Erythroblast (primary cell): Measurements from ENCODE around the gene PUM1.

Source experiments
- DNase-seq, 2 experiments: peaks; one replicate each; lab custom pipeline; 2025; lab: John Stamatoyannopoulos, UW
- GATA1 ChIP-seq: IDR thresholded peaks from 2 replicates; pipeline ENCODE4 v1.6.1; 2011; ENCODE audit warnings: low read depth, mild to moderate bottlenecking, control low read depth, low read length, moderate library complexity
- POLR2A ChIP-seq: IDR thresholded peaks from 2 replicates; pipeline ENCODE4 v1.6.1; 2011; ENCODE audit warnings: mild to moderate bottlenecking, low read length

PUM1 gene, protein sequence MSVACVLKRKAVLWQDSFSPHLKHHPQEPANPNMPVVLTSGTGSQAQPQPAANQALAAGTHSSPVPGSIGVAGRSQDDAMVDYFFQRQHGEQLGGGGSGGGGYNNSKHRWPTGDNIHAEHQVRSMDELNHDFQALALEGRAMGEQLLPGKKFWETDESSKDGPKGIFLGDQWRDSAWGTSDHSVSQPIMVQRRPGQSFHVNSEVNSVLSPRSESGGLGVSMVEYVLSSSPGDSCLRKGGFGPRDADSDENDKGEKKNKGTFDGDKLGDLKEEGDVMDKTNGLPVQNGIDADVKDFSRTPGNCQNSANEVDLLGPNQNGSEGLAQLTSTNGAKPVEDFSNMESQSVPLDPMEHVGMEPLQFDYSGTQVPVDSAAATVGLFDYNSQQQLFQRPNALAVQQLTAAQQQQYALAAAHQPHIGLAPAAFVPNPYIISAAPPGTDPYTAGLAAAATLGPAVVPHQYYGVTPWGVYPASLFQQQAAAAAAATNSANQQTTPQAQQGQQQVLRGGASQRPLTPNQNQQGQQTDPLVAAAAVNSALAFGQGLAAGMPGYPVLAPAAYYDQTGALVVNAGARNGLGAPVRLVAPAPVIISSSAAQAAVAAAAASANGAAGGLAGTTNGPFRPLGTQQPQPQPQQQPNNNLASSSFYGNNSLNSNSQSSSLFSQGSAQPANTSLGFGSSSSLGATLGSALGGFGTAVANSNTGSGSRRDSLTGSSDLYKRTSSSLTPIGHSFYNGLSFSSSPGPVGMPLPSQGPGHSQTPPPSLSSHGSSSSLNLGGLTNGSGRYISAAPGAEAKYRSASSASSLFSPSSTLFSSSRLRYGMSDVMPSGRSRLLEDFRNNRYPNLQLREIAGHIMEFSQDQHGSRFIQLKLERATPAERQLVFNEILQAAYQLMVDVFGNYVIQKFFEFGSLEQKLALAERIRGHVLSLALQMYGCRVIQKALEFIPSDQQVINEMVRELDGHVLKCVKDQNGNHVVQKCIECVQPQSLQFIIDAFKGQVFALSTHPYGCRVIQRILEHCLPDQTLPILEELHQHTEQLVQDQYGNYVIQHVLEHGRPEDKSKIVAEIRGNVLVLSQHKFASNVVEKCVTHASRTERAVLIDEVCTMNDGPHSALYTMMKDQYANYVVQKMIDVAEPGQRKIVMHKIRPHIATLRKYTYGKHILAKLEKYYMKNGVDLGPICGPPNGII

DNA sequence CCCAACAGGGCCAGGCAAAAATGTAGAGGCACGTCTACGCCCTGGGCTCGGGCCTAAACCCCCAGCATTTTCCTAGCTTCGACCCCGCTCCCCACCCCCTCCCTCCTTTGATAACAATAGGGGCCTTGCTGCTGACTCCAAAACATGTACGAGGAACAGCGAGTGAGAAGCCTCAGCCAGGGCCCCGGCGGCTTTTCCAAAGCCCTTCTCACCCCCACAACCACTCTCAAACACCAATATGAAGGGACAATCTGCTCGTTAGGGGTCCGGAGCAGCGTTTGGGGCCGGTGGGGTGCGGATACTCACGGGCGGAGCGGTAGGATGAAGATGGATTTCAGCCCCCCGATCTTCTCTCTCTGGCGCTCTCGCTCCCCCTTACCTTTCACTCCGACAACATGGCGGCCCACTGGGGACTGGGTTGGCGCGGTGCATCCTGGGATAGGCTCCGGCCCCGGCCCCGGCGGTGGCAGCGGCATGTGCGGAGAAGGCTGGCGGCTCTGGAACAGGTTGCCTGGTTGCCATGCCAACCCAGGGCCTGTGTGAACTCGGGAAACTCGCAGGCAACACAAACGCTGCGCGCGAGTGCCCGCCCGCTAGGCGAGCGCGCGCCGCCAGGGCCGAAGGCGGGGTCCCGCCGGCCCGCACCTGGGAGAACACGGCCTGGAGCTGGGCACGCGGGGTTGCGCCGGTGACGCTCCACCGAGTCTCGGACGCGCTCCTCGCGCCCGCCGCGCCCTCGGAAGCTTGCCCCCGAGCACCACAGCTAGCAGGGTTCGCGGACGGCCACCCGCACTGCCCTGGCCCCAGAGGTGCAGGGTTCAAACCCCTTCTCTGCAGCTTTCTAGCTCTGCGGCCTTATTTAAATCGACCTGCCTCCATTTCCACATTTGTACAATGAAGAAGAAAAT, at the start of gene PUM1:
PUM1 (minus strand) TSS at position 408 of the 908 bp plus-strand sequence. CDS start 6,151 bp downstream, outside the sequence.
- peak; percentile 97 for DNase-seq
- TF ChIP-seq POLR2A, result peak; percentile 94
- no peak for TF ChIP-seq GATA1

DNA sequence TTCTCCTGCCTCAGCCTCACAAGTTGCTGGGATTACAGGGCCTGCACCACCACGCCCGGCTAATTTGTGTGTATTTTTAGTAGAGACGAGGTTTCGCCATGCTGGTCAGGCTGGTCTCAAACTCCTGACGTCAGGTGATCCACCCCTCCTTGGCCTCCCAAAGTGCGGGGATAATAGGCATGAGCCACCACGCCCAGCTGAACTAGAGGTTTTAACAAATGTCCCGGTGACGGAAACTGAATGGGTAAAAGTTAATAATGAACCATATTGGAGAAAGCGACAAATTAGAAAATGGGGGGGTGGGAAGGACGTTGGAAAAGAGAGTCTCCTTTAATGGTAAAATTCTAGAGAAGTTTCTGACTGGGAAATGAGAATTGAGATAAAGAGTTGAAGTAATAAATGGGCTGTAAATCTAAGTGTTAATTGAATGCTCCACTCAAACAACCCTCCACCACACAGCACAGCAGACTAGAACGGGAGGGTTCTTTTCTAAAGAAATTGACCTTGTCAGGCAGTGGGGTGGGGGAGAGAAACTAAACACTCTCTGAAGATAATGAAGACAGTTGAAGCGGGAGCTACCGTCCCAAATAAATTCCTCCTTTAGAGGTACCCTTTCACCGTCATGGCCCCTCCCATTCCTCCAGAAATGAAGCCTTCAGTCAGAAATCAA, 46.9 kb upstream of the PUM1 start:
- TF ChIP-seq GATA1 (no peak), POLR2A (no peak)
- DNase-seq, result no peak

GRCh38 chr1:31111290-31111951, 45.9 kb upstream of the PUM1 start:
- DNase-seq, result peak in 1 of 2 experiments; percentile 7
- TF ChIP-seq POLR2A, result no peak
- TF ChIP-seq GATA1, result no peak

DNA sequence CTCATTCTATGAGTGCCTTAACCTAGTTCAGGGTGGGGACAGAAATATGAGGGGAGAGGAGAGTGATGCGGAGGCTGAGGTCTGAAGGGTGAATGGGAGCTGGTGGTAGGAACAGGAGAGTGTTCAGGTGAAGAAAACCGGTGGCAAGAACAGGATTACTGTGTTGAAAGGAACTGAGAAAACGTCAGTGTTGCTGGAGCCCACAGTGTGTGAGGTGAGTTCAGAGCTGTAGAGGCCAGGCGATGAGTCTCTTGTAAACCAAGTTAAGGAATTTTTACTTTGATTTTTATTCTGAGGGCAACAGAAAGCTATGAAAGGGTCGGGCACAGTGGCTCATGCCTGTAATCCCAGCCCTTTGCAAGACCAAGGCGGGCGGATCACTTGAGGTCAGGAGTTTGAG, 45.3 kb upstream of the PUM1 start:
- TF ChIP-seq POLR2A (no peak), GATA1 (no peak)
- DNase-seq, result no peak

DNA sequence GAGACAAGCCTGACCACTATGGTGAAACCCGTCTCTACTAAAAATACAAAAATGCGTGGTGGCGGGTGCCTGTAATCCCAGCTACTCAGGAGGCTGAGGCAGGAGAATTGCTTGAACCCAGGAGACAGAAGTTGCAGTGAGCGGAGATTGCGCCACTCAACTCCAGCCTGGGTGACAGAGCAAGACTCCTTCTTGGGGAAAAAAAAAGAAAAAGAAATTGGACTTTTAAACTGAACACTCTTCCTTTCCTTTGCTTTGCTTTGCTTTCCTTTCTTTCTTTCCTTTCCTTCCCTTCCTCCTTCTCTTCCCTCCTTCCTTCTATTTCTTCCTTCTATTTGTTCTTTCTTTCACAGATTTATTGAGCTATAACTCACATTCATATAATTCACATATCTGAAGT, 43.3 kb upstream of the PUM1 start:
- TF ChIP-seq POLR2A, result no peak
- no peak for TF ChIP-seq GATA1

DNA sequence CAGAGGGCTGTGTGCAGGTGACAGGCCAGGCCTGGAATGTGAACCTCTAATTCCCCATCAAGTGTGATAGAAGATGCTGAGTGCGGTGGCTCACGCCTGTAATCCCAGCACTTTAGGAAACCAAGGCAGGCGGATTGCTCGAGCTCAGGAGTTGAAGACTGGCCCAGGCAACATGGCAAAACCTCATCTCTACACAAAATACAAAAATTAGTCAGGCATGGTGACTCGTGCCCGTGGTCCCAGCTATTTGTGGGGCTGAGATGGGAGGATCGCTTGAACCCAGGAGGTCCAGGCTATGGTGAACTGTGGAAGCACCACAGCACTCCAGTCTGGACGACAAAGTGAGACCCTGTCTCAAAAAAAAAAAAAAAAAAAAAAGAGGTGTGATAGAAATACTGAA, 40.1 kb upstream of the PUM1 start:
- no peak for DNase-seq
- no peak for TF ChIP-seq POLR2A
- no peak for TF ChIP-seq GATA1

More for the DNA sequence above, 43.3 kb upstream of the PUM1 start:
- no peak for DNase-seq

DNA sequence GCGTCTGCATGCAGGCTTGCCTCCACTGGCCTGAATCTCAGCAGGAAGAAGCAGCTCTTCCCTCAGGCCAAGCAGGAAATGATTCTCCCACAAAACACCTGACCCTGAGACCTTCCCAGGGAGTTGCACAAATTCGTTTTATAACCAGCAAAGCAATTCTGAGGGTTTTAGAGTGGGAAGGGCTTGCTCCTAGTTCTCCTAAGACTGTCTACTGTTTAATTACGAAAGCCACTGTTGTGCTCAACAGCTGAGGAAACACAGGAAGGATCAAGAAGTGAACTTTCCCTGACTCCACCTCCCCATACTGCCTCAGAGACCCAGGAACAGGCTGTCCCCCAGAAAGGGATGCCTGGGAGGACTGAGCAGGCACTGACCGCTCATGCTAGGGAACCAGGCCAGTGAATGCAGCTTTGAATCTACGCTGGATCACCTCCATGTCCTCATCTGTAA, 37.0 kb upstream of the PUM1 start:
- TF ChIP-seq GATA1, result no peak
- no peak for TF ChIP-seq POLR2A
- no peak for DNase-seq

DNA sequence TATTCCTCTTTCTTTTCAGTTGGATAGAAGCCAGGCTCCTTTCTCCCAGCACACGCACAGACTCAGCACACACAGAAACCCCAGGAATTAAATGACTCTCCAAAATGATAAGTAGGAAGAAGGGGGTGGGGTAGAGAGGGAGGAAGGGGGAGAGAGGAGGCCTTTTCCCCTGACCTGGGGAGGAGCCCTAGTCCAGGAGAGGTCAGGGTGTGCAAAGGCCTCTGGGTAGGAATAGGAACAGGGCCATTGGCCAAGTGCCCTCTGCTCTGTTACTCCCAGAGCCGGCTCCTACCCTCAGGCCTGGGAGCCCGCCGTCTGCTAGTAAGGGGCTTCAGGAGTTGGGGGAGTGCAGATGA, 35.6 kb upstream of the PUM1 start:
- DNase-seq, result no peak
- TF ChIP-seq POLR2A (no peak), GATA1 (no peak)

- no peak for TF ChIP-seq POLR2A
- TF ChIP-seq GATA1, result no peak
- DNase-seq, result no peak
Measured at GRCh38 chr1:31099293-31100032, 33.9 kb upstream of the PUM1 start.

- no peak for TF ChIP-seq GATA1
- no peak for TF ChIP-seq POLR2A
- no peak for DNase-seq
Measured at GRCh38 chr1:31095985-31096384, 30.5 kb upstream of the PUM1 start.
